ENCODE results near the gene LRRFIP2.

Gene LRRFIP2

GRCh38 chr3:37024092-37024491 lies 150.3 kb downstream of the LRRFIP2 start:
- no peak for DNase-seq (ENCODE audit: low read depth)

GRCh38 chr3:37017683-37018082 lies 156.7 kb downstream of the LRRFIP2 start:
- no peak for DNase-seq (ENCODE audit: low read depth)

DNA sequence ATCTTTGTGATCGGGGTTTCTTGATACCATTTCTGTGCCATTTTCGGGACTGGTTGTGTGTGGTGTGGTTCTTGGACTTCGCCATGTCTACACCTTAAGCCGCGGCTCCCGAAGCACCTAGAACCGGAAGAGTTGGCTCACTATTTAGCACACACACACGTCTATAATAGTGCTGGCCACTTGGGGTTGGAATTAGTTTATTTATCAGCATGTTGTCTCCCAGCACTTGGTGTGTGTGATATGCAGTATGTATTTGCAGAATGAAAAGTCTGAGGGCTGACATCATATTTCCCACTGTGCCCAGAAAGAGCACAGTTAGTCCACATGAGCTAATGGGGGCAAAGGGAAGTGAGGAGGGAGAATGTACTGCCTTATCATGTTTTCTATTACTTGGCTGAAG lies 157.5 kb downstream of the LRRFIP2 start:
- DNase-seq (ENCODE audit: low read depth): no peak

- DNase-seq (ENCODE audit: low read depth): no peak
Measured at GRCh38 chr3:37015642-37016041, 158.7 kb downstream of the LRRFIP2 start.

DNA sequence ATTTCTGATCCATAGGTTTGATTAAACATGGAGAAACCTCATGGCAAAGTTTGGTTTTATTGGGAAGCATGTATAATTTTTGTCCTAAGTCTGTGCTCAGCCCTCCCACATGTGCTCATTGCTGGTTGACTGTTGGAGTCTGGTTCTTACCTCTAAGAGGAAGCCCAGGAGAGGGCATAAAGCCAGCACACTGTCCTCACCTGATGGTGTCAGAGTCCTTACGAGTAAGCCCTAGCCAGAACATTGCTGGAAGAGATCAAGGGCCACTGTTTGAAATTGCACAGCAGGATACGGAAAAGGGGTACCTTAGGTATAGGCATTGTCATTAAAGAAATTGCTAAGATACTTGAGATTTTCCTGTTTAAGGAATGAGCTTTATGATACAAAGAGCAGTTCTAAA lies 159.8 kb downstream of the LRRFIP2 start:
- no peak for DNase-seq (ENCODE audit: low read depth)

Data from stimulated activated CD8-positive, alpha-beta memory T cell treated with anti-CD3 and anti-CD28 coated beads, Interleukin-15, amount 100 ng/mL, for 24 hours (primary cell).